ENCODE measurements around the gene PPIL6. TPM values are rescaled to one million over a fixed set of nuclear protein-coding genes. Genes with fewer than 3 reads are reported as not detected.

PPIL6 gene
- total and polyA plus RNA-seq, 2 experiments from 2014 or later, result 3.5 to 3.7 TPM

DNA sequence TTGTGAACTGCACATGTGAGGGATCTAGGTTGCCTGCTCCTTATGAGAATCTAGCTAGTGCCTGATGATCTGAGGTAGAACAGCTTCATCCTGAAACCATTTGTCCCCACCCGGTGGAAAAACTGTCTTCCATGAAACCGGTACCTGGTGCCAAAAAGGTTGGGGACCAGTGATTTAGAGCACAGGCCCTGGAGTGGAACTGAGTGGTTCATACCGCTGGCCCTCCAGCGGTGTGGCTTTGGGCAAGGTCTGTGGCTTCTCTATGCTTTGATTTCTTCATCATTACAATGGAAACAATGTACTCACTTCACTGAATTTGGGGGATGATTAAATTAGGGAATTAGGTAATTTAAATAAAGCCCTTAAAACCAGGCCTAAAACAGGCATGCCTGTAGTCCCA is 94.4 kb downstream of the PPIL6 start:
- Histone ChIP-seq H3K27me3 (replicated peaks; ENCODE audit: insufficient read depth) (no peaks in the 10 kb centered on the region), H3K9me3 (ENCODE audit: low read depth) (no peaks in the 10 kb centered on the region), H2AFZ (no peak overlapping the region), H3K9me2 (ENCODE audit: insufficient read depth) (no peaks in the 10 kb centered on the region), H3F3A (ENCODE audit: insufficient read depth) (peaks cover 2% of the 10 kb centered on the region; the same call in 1 of the 2 replicates), H3K4me2 (ENCODE audit: unreplicated experiment) (no peak overlapping the region), H4K20me1 (ENCODE audit: insufficient read depth) (no peaks in the 10 kb centered on the region), H3K4me1 (ENCODE audit: insufficient read depth) (peaks cover 13% of the 10 kb centered on the region), H3K27ac (no peak overlapping the region), H3K79me2 (ENCODE audit: insufficient read depth) (no peaks in the 10 kb centered on the region), H3K9ac (no peak overlapping the region), H3K36me3 (ENCODE audit: low read depth) (no peaks in the 10 kb centered on the region), H3K4me3 (no peak overlapping the region)
- WGBS, 2 experiments (ENCODE audit: low coverage in 1 of 2, low lambda C conversion rate in 2 of 2, missing lambda C conversion rate in 2 of 2), result 78 to 79% methylated on average over 4 of the region's 4 CpGs
- TF ChIP-seq EZH2phosphoT487 (IDR thresholded peaks at IDR 0.05; ENCODE audit: insufficient read depth, low read depth), result no peak
- no peak for TF ChIP-seq EZH2 (IDR thresholded peaks at IDR 0.05; ENCODE audit: insufficient read depth, poor library complexity, severe bottlenecking)
- in situ Hi-C loops (cut with MboI), result no loop called here
- no peak for DNase-seq

DNA sequence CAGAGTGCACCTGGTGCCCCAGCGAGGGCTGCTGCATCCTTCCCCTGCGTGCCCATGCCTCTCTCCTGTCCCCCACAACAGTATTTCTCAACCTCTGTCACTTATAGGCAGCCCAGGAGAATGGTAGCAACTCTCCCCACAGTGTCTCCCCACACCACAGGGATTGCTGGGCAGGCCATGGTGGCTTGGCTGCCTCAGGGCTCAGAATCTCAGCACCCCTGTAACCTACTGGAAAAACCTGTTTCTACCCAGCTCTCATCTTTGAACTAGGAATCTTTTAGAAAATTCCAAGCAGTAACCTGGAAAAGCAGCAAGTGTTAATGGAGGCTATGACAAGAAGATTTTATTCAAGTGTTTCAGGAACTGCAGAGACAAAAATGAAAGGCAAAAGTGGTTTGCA is 96.2 kb downstream of the PPIL6 start:
- H3K27me3 ChIP-seq (replicated peaks; ENCODE audit: insufficient read depth), result no peaks in the 10 kb centered on the region
- H3K36me3 ChIP-seq (ENCODE audit: low read depth), result no peaks in the 10 kb centered on the region
- DNase-seq, result no peak
- H3K9me3 ChIP-seq (ENCODE audit: low read depth), result no peaks in the 10 kb centered on the region
- H3K4me1 ChIP-seq (ENCODE audit: insufficient read depth), result peaks cover 14% of the 10 kb centered on the region
- no peak overlapping the region for H2AFZ ChIP-seq
- H3K9ac ChIP-seq, result no peak overlapping the region
- in situ Hi-C loops (cut with MboI), result no loop called here
- H3K27ac ChIP-seq, result no peak overlapping the region
- no peaks in the 10 kb centered on the region for H4K20me1 ChIP-seq (ENCODE audit: insufficient read depth)
- H3K4me2 ChIP-seq (ENCODE audit: unreplicated experiment), result no peak overlapping the region
- TF ChIP-seq EZH2phosphoT487 (IDR thresholded peaks at IDR 0.05; ENCODE audit: insufficient read depth, low read depth) (no peak), EZH2 (IDR thresholded peaks at IDR 0.05; ENCODE audit: insufficient read depth, poor library complexity, severe bottlenecking) (no peak)
- no peaks in the 10 kb centered on the region for H3K9me2 ChIP-seq (ENCODE audit: insufficient read depth)
- H3K4me3 ChIP-seq, result no peak overlapping the region
- peaks cover 12% of the 10 kb centered on the region; the same call in 1 of the 2 replicates for H3F3A ChIP-seq (ENCODE audit: insufficient read depth)
- H3K79me2 ChIP-seq (ENCODE audit: insufficient read depth), result no peaks in the 10 kb centered on the region
- WGBS, 2 experiments (ENCODE audit: low coverage in 1 of 2, low lambda C conversion rate in 2 of 2, missing lambda C conversion rate in 2 of 2), result 75 to 91% methylated on average over 2 of the region's 2 CpGs

DNA sequence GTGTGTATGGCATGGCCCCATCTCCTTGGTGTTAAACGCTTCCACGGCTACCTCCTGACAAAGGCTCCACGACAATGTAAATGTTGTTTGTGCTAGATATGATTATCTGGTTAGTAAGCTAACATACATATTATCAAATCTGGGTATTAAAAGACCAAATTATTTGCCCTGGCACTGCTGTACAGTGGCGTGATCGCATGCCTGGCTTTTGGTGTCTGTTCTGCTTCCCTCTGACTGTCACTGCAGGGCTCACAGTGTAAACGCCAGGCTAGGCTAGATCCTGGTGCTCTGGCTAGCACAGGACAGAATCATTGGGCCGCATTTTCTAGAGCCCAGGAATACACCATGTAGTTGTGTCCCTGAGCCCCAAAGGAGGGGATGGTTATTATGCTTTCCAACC is 96.9 kb downstream of the PPIL6 start:
- 95 to 96% methylated on average over 7 of the region's 7 CpGs for WGBS, 2 experiments (ENCODE audit: low coverage in 1 of 2, low lambda C conversion rate in 2 of 2, missing lambda C conversion rate in 2 of 2)
- Histone ChIP-seq H3K27me3 (replicated peaks; ENCODE audit: insufficient read depth) (no peaks in the 10 kb centered on the region), H3K4me3 (no peak overlapping the region), H3K4me1 (ENCODE audit: insufficient read depth) (peaks cover 13% of the 10 kb centered on the region), H3K4me2 (ENCODE audit: unreplicated experiment) (no peak overlapping the region), H2AFZ (no peak overlapping the region), H3K79me2 (ENCODE audit: insufficient read depth) (no peaks in the 10 kb centered on the region), H3K27ac (no peak overlapping the region), H3K9ac (no peak overlapping the region), H3K36me3 (ENCODE audit: low read depth) (no peaks in the 10 kb centered on the region), H3F3A (ENCODE audit: insufficient read depth) (peaks cover 12% of the 10 kb centered on the region; the same call in 1 of the 2 replicates), H4K20me1 (ENCODE audit: insufficient read depth) (no peaks in the 10 kb centered on the region), H3K9me3 (ENCODE audit: low read depth) (no peaks in the 10 kb centered on the region), H3K9me2 (ENCODE audit: insufficient read depth) (no peaks in the 10 kb centered on the region)
- DNase-seq, result no peak
- in situ Hi-C loops (cut with MboI), result no loop called here
- TF ChIP-seq EZH2 (IDR thresholded peaks at IDR 0.05; ENCODE audit: insufficient read depth, poor library complexity, severe bottlenecking) (no peak), EZH2phosphoT487 (IDR thresholded peaks at IDR 0.05; ENCODE audit: insufficient read depth, low read depth) (no peak)

DNA sequence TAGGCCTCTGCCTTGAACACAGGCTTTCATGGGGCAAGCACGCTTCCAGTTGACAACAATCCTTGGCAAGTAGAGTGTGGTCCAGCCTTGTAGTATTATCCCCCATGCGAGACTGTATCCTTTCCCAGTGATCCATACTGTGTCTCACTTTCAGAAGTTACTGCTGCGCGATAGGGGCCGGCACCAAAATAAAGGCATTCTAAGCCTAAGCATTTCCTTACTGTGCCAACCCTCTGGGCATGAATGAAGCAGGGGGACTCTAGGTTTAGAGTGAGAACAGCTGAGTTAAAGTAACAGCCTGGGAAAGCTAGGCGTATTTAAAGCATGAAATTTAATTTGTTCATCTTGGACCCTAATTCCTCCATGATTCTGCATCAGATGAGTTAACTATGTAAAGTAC is 97.5 kb downstream of the PPIL6 start:
- in situ Hi-C loops (cut with MboI), result no loop called here
- no peak overlapping the region for H3K4me2 ChIP-seq (ENCODE audit: unreplicated experiment)
- DNase-seq, result no peak
- H3K9me3 ChIP-seq (ENCODE audit: low read depth), result no peaks in the 10 kb centered on the region
- peaks cover 12% of the 10 kb centered on the region; the same call in 1 of the 2 replicates for H3F3A ChIP-seq (ENCODE audit: insufficient read depth)
- H3K9me2 ChIP-seq (ENCODE audit: insufficient read depth), result no peaks in the 10 kb centered on the region
- no peaks in the 10 kb centered on the region for H4K20me1 ChIP-seq (ENCODE audit: insufficient read depth)
- H3K27me3 ChIP-seq (replicated peaks; ENCODE audit: insufficient read depth), result no peaks in the 10 kb centered on the region
- no peak overlapping the region for H3K27ac ChIP-seq
- H3K9ac ChIP-seq, result no peak overlapping the region
- no peaks in the 10 kb centered on the region for H3K79me2 ChIP-seq (ENCODE audit: insufficient read depth)
- TF ChIP-seq EZH2phosphoT487 (IDR thresholded peaks at IDR 0.05; ENCODE audit: insufficient read depth, low read depth) (no peak), EZH2 (IDR thresholded peaks at IDR 0.05; ENCODE audit: insufficient read depth, poor library complexity, severe bottlenecking) (no peak)
- no peak overlapping the region for H3K4me3 ChIP-seq
- H3K4me1 ChIP-seq (ENCODE audit: insufficient read depth), result peaks cover 13% of the 10 kb centered on the region
- no peaks in the 10 kb centered on the region for H3K36me3 ChIP-seq (ENCODE audit: low read depth)
- H2AFZ ChIP-seq, result no peak overlapping the region
- 94 to 95% methylated on average over 6 of the region's 6 CpGs for WGBS, 2 experiments (ENCODE audit: low coverage in 1 of 2, low lambda C conversion rate in 2 of 2, missing lambda C conversion rate in 2 of 2)

DNA sequence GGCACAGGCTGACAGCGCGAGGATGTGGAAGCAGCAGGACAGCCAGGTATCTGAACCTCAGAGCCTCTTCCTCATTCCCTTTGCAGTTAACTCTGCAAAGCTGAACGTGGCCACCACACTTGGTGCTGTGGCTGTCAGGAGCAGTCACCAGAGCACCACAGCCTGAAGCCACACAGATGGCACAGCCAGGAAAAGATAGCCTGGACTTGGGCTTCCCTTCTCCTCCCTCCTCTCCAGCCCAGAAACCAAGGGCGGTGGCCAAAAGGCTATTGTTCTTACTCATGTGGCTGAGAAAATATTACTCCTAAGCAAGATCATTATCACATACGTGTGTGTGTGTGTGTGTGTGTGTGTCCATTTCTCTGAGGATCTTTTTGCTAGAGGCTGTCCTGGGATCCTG is 97.9 kb downstream of the PPIL6 start:
- no peak overlapping the region for H3K27ac ChIP-seq
- TF ChIP-seq EZH2phosphoT487 (IDR thresholded peaks at IDR 0.05; ENCODE audit: insufficient read depth, low read depth), result no peak
- no peak for TF ChIP-seq EZH2 (IDR thresholded peaks at IDR 0.05; ENCODE audit: insufficient read depth, poor library complexity, severe bottlenecking)
- no peaks in the 10 kb centered on the region for H3K79me2 ChIP-seq (ENCODE audit: insufficient read depth)
- no peaks in the 10 kb centered on the region for H3K36me3 ChIP-seq (ENCODE audit: low read depth)
- no peaks in the 10 kb centered on the region for H4K20me1 ChIP-seq (ENCODE audit: insufficient read depth)
- H3K27me3 ChIP-seq (replicated peaks; ENCODE audit: insufficient read depth), result no peaks in the 10 kb centered on the region
- H3K9ac ChIP-seq, result no peak overlapping the region
- peaks cover 12% of the 10 kb centered on the region; the same call in 1 of the 2 replicates for H3F3A ChIP-seq (ENCODE audit: insufficient read depth)
- in situ Hi-C loops (cut with MboI), result no loop called here
- no peak overlapping the region for H2AFZ ChIP-seq
- WGBS, 2 experiments (ENCODE audit: low coverage in 1 of 2, low lambda C conversion rate in 2 of 2, missing lambda C conversion rate in 2 of 2), result 83 to 86% methylated on average over 5 of the region's 5 CpGs
- no peak overlapping the region for H3K4me3 ChIP-seq
- no peaks in the 10 kb centered on the region for H3K9me2 ChIP-seq (ENCODE audit: insufficient read depth)
- peaks cover 13% of the 10 kb centered on the region for H3K4me1 ChIP-seq (ENCODE audit: insufficient read depth)
- peak; percentile 37 for DNase-seq
- H3K4me2 ChIP-seq (ENCODE audit: unreplicated experiment), result no peak overlapping the region
- no peaks in the 10 kb centered on the region for H3K9me3 ChIP-seq (ENCODE audit: low read depth)
